Epithelial cell of esophagus (primary cell): ENCODE measurements around the gene ABL1.

Source experiments
- DNase-seq: peaks from one replicate; pipeline ENCODE4 v3.0.0; 2010; ENCODE audit warnings: low read depth
- H3K4me3 ChIP-seq: 2 replicates; pipeline ENCODE4 v1.5.1; 2011; ENCODE audit warnings: mild to moderate bottlenecking, low read length, control low read depth
- TF ChIP-seq, protein P1 (sequence below): IDR thresholded peaks from 2 replicates; pipeline ENCODE4 v1.5.1; 2011; ENCODE audit warnings: low read depth, mild to moderate bottlenecking, low read length, control low read depth, inconsistent platforms; ENCODE audit not compliant: insufficient read depth; ENCODE audit errors: missing control alignments

The ABL1 gene

DNA sequence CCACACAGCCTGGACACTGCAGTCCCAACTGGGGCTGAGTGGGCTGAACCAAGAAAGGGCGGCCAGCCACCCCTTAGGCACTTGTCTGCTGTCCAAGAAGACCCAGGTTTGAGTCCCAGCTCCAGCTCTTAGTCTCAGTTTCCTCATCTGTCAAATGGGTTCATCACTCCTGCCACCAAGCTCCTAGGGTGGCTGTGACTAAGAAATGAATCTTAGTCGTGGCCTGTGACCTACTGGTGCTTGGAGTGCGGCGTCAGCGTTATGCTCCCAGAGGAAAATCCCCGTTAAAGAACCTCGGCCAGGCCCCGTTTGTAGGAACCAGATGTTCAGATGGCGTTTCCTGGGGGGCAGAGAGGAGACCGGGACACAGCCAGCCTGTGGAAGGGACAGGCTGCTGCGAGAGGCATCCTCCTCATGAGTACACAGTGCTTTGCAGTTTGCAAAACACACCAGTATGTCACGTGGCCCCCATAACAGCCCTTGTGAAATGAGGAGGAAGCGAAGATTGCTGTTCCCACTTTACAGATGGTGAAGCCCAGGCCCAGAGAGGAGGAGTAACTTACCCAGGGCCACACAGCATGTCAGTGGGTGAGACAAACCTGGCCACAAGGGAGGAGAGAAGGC, 100.7 kb downstream of the ABL1 start:
- no peak for DNase-seq
- TF ChIP-seq, protein P1, sequence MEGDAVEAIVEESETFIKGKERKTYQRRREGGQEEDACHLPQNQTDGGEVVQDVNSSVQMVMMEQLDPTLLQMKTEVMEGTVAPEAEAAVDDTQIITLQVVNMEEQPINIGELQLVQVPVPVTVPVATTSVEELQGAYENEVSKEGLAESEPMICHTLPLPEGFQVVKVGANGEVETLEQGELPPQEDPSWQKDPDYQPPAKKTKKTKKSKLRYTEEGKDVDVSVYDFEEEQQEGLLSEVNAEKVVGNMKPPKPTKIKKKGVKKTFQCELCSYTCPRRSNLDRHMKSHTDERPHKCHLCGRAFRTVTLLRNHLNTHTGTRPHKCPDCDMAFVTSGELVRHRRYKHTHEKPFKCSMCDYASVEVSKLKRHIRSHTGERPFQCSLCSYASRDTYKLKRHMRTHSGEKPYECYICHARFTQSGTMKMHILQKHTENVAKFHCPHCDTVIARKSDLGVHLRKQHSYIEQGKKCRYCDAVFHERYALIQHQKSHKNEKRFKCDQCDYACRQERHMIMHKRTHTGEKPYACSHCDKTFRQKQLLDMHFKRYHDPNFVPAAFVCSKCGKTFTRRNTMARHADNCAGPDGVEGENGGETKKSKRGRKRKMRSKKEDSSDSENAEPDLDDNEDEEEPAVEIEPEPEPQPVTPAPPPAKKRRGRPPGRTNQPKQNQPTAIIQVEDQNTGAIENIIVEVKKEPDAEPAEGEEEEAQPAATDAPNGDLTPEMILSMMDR = no peak
- H3K4me3 ChIP-seq = no peak overlapping the region

DNA sequence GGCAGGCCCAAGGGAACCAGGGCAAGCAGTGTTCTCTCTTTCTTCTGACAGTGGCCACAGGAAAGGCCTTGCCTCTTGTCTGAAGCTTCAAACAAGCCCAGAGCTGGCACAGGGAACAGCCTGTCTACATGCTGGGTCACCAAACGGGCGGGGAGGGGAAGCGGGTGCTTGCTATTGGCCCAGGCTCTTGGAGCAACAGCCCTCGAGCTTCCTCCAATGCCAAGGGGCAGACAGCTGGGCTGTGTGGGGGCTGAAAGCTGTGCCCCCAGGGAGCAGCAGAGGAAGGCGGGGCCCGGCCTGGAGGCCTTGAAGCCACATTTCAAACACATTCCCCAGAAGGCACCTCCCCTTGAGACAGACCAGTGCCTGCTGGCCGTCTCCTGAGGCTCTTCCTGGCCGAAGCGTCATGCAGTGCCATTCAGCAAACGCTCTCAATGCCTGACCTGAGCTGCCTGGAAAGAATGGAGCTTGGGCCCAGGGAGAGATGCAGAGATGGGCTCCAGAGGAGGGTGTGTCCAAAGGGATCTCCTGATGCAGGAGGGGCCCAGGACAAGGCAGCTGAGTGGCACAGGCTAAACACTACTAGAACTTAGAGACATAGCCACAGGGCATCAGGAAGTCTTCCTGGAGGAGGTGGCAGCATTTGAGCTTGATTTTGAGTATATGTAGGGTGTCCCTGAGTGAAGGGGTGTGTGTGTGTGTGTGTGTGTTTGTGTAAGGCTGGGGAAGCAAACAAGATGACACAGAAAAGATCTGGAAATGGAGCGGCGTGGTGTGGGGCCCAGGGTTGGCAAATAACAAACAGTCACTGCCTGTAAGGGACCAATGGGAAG, 101.4 kb downstream of the ABL1 start:
- no peak overlapping the region for H3K4me3 ChIP-seq
- DNase-seq = peak; percentile 49

More for the DNA sequence above, 101.4 kb downstream of the ABL1 start:
- TF ChIP-seq, protein P1 = no peak
